Dedifferentiated amniotic fluid mesenchymal stem cell (primary cell): Measurements from ENCODE around the gene TP53AIP1.

Source experiments
- DNase-seq: peaks from one replicate; pipeline ENCODE4 v3.0.0-alpha.2; 2016; ENCODE audit errors: extremely low spot score

Gene TP53AIP1

GRCh38 chr11:128906185-128907050 lies 36.3 kb downstream of the TP53AIP1 start:
- DNase-seq, result no peak

DNA sequence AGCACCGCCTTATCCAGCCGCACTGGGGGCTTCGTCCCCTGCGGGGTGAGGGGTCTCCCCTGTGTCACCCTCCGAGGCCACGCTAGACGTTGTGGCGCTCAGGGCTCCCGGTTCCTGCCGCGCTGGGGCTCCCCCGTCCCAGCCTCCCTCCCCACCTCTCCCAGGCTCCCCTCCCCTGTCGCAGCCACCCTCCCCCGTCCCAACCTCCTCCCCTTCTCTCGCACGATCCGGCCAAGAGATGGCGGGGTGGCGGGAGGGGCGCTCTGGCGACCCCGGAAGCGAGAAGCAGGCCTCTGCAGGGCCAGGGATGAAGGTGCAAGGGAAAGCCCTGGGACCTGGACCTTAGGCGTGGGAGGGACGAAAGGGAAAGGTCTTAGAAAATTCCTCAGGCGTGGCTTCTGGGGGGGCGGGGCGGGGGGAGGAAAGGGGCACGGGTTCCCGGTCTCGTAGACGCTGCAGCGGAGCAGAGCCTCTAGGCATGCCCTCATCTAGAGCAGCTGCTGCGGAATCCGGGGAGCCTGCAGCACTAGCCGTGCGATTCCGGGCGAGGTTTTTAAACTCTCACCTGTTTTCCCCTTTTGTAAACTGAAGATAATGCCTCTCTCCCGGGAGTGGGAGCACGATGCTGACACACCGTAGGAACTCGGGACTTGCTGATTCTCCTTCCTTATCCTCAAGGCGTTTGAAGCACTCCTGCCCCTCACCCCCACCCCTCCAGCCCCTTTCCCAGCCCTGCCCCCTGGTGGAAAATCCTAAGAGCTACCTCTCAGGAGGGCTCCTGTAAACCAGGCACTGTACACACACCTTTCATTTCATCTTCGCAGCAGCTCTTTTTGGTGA lies 37.1 kb downstream of the TP53AIP1 start:
- no peak for DNase-seq

DNA sequence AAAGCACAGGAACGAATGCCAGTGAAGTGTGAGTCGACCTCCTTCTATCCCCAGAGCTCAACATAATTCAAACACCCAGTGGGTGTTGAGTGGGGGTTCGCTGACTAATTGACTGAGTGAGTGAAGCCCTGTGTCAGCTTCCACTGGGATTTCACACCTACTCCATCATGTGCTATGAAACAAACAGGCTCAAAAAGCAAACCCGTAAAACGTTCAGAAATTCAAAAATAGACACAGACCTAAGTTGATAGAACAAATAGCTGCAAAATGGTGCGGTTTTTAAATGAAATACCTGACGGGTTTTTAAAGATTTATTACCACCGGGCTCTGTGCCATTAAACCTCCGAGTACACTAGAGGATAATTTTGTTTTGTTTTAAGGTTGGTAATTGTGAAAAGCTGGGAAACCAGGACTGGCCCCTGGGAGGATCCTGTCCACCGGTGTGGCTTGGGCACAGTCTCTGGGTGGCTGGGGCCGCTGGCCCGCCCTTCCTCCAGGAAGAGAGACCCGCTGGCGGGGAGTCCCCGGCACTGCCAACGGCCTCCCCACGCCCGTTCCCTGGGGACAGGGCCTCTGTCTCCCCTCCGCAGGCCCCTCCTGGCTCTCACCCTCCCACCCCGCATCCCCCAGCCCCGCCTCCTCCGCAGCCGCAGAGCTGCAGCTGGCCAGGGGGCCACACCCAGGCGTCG lies 37.9 kb downstream of the TP53AIP1 start:
- no peak for DNase-seq

- DNase-seq, result no peak
These were observed 38.4 kb downstream of the TP53AIP1 start for GRCh38 chr11:128904303-128904655.

DNA sequence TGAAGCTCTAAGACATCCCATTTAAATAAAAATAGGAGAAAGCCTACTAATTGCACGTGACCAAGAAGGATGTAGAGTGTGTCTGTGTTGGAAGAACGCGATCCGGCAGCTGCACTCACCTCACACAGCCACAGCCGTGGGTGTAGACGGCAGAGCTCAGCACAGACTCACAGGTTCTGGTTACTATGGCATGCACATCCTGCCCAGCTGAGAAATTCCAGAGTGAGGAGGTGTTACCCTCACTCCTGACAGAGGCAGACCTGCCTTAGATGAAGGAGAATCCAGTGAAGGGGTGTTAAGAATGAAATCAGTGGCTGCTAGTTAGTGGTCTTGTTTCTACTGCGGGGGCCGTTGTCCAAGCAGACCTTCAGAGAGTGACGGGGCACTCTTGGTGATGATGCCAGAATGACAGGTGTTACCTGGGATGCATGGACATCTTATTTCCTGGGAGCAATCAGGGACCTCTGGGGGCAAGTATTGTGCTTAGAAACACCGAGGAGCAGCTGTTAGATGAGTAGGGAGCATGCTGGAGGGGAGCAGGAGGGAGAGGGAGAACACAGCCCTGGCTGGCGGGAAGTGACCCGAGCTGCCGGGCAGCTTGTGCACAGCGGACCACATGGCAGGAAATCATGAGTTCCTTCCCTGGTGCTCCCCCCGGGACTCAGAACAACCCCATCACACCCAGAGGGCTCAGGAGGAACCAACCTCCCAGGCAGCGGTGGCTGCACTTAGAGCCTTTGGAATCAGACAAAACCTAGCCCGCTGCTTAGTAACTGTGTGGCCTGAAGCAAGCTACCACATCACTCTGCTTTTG lies 39.2 kb downstream of the TP53AIP1 start:
- DNase-seq, result no peak

GRCh38 chr11:128902515-128903066 lies 40.1 kb downstream of the TP53AIP1 start:
- peak; percentile 54 for DNase-seq

- no peak for DNase-seq
These were observed 40.8 kb downstream of the TP53AIP1 start for GRCh38 chr11:128901653-128902514.

- no peak for DNase-seq
These were observed 42.2 kb downstream of the TP53AIP1 start for GRCh38 chr11:128900468-128900867.

GRCh38 chr11:128898580-128899344 lies 43.9 kb downstream of the TP53AIP1 start:
- no peak for DNase-seq

GRCh38 chr11:128897826-128898225 lies 44.8 kb downstream of the TP53AIP1 start:
- no peak for DNase-seq

- DNase-seq, result no peak
These were observed 46.3 kb downstream of the TP53AIP1 start for GRCh38 chr11:128896356-128896755.

GRCh38 chr11:128895526-128895925 lies 47.1 kb downstream of the TP53AIP1 start:
- no peak for DNase-seq

- no peak for DNase-seq
These were observed 48.0 kb downstream of the TP53AIP1 start for GRCh38 chr11:128894685-128895084.

GRCh38 chr11:128894286-128894681 lies 48.4 kb downstream of the TP53AIP1 start:
- no peak for DNase-seq

- no peak for DNase-seq
These were observed 48.9 kb downstream of the TP53AIP1 start for GRCh38 chr11:128893578-128894285.

DNA sequence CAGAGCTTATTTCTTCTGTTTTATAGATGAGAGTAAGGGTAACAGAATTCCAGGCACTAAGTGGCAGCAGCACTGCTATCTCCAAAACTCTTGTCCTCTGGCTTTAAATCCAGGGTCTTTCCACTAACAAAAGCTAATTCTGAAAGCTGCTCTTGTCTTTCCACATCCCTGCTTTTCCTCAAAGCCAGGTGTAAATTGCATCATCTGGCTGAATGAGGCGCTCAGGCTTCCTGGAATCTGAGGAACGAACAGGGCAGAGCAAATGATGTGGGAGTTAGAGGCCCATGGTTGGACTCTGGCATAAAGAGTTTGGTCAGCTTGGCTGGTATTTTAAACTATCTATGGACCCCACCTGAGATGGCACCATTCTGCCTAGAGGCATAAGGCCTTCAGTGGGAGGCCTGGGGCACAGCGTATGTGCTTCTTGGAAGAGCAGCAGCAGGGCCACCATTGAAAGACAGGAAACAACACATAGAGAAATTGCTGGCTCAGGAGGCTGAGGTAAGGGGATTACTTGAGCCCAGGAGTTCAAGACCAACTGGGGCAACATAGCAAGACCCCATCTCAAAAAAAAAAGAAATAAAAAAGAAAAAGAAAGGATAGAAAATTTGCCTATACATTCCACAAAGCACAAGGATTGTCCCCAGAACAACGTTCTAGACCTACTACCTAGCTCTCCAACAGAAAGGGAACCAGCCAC lies 49.7 kb downstream of the TP53AIP1 start:
- DNase-seq, result no peak

GRCh38 chr11:128891913-128892398 lies 50.7 kb downstream of the TP53AIP1 start:
- no peak for DNase-seq
